Measurements from ENCODE around the gene TIGD1.

Gene TIGD1

GRCh38 chr2:232501794-232502390 lies 48.5 kb downstream of the TIGD1 start:
- DNase-seq (ENCODE audit: low read depth in 2 of 2), result no peak

- DNase-seq (ENCODE audit: low read depth in 2 of 2), result no peak
These were observed 49.0 kb downstream of the TIGD1 start for GRCh38 chr2:232501331-232501771.

- no peak for DNase-seq (ENCODE audit: low read depth in 2 of 2)
These were observed 51.9 kb downstream of the TIGD1 start for GRCh38 chr2:232498452-232498851.
